ENCODE results near the gene FEM1C.

FEM1C gene

DNA sequence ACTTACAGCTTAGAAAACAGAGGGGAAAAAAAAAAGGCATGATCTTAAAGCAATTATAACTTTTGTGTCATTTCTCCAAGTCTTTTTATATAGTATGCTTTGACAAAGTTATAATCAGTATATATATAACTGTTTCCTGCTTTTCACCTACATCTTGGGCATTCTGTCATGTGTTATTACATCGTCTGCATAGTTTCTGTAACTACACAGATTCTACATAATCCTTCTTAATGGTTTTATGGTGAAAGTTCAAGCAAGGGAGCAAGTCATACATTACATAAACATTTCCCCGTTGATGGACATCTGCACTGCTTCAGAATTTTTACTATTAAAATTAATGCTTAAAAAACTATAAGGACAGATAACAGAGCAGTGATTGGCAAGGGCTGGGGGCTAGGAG, 12.1 kb downstream of the FEM1C start:
- intact Hi-C loops (cut with DNase I) = no loop called here
- no peak for DNase-seq

GRCh38 chr5:115531787-115532367, 12.7 kb downstream of the FEM1C start:
- DNase-seq = no peak
- intact Hi-C loops (cut with DNase I) = no loop called here

- no peak for DNase-seq
- intact Hi-C loops (cut with DNase I) = no loop called here
Observed at GRCh38 chr5:115531380-115531779, 13.2 kb downstream of the FEM1C start.

- DNase-seq = no peak
- intact Hi-C loops (cut with DNase I) = no loop called here
Observed at GRCh38 chr5:115530426-115530825, 14.1 kb downstream of the FEM1C start.

GRCh38 chr5:115526604-115527003, 18.0 kb downstream of the FEM1C start:
- intact Hi-C loops (cut with DNase I) = no loop called here

GRCh38 chr5:115524199-115524847, 20.3 kb downstream of the FEM1C start:
- DNase-seq = no peak
- intact Hi-C loops (cut with DNase I) = no loop called here

More at GRCh38 chr5:115526604-115527003, 18.0 kb downstream of the FEM1C start:
- DNase-seq = no peak

DNA sequence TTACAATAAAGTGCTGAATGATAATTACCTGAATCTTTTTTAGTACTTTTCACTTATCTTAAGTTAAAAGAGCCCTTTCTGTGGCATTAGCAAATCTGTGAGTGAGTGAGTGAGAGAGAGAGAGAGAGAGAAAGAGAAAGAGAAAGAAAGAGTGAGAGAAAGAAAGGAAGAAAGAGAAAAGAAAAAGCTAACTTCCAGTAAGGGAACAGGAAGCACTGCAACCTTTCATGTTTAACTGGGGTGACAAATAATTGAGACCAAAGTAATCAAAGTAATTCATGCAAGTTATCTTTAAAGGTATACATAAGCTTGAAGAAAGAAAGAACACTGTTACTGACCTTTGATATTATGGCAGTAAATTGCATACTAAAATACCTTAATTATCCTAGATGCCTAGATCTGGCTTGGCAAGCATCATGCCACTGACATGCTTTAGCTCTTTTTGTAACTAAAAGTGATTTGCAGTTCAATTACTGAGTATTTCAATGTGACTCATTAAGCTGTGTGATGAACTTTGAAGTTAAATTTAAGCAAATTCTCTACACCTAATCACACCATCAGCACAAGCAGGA, 21.7 kb downstream of the FEM1C start:
- intact Hi-C loops (cut with DNase I) = no loop called here
- DNase-seq = no peak

GRCh38 chr5:115520191-115520590, 24.4 kb downstream of the FEM1C start:
- DNase-seq = no peak
- intact Hi-C loops (cut with DNase I) = no loop called here

- intact Hi-C loops (cut with DNase I) = no loop called here
- DNase-seq = no peak
Observed at GRCh38 chr5:115516372-115516771, 28.2 kb downstream of the FEM1C start.

DNA sequence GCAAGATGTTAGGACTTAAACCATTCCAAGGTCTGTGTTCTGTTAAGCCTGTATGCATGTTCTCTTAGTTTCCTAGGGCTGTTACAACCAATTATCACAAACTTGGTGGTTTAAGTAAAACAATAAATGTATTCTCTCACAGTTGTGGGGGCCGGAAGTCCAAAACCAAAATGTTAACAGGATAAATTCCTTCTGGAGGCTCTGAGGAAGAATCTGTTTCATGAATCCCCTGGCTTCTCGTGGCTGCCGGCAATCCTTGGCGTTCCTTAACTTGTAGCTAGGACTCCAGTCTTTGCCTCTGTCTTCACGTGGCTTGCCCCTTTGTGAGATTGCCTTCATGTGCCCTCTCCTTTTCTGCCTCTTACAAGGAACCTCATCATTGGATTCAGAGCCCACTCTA, 30.4 kb downstream of the FEM1C start:
- intact Hi-C loops (cut with DNase I) = no loop called here
- DNase-seq = no peak

- DNase-seq = no peak
Observed at GRCh38 chr5:115511632-115512031, 32.9 kb downstream of the FEM1C start.

DNA sequence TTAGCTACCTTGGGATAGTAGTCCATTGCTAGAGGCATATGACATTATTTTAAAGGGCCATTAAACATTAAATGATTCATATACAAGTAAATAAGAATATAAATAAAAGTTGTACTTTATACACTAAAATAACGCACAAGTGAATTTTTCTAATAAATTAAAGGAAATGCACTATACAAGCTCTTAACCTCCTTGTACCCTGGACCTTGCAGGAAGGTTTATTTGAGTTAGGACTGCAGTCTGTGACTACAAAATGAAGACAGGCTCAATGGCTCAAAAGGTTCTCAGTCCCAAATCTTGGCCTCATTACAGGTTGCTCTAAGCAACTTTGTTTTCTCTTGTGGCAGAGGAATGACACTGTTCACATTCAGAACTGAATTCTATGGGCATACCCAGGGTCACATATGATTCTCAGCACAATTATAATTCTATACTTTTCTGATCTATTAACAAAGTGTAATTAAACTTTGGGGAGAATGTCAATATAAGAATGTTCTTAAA, 34.4 kb downstream of the FEM1C start:
- intact Hi-C loops (cut with DNase I) = no loop called here

More at GRCh38 chr5:115511632-115512031, 32.9 kb downstream of the FEM1C start:
- intact Hi-C loops (cut with DNase I) = no loop called here

GRCh38 chr5:115509547-115509946, 35.0 kb downstream of the FEM1C start:
- DNase-seq = no peak
- intact Hi-C loops (cut with DNase I) = no loop called here

More for the DNA sequence above, 34.4 kb downstream of the FEM1C start:
- peak in 2 of 42 donors; percentile 11 to 16 for DNase-seq

DNA sequence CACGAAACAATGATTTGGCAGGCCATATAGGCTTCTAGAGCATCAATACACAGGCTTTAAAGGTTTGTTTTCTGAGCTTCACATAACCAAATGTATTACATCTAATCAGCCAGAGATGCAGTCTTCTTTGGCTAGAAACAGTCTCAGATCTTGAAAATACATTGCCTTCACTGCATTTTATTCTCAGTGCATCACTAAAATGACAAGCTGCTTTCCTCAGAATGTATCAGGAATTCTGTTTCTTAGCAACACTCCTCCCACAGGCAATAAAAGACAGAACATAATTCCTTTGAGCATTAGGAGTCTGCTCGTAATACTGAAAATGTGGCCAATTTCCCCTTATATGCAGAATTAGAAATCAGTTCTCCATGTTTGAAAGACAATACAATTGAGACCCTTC, 36.9 kb downstream of the FEM1C start:
- no peak for DNase-seq
- intact Hi-C loops (cut with DNase I) = no loop called here

DNA sequence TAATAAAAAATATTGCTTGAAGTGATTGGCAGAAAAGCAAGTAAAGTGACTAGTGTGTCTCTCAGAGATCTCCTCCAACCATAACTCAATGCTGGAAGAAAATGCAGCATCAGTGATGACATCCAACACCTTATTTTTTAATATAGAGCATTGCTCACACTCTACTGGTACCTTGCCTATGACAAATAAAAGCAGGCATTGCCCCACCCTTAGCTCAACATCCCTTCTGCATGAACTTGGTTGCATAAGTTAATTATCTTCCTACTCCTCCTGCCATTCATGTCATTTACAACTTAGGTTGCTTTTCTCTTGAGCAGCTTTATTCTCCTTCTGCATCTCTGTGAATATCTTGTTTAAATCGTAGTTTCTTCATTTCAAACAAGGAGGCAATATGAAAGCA, 41.2 kb downstream of the FEM1C start:
- peak in 17 of 42 donors; percentile 15 to 77 (median 36) for DNase-seq
- intact Hi-C loops (cut with DNase I) = no loop called here

- intact Hi-C loops (cut with DNase I) = no loop called here
- DNase-seq = no peak
Observed at GRCh38 chr5:115501464-115502210, 42.9 kb downstream of the FEM1C start.

DNA sequence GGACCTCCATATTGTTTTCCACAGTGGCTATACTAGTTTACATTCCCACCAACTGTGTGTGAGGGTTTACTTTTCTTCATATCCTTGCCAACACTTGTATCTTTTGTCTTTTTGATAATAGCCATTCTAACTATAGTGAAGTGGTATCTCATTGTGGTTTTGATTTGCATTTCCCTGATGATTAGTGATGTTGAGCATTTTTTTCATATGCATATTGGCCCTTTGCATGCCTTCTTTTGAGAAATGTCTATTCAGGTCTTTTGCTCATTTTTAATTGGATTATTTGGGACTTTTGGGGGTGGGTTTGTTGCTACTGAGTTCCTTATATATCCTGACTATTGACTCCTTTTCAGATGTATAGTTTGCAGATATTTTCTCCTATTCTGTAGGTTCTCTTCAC, 44.4 kb downstream of the FEM1C start:
- DNase-seq = no peak
- intact Hi-C loops (cut with DNase I) = no loop called here

- intact Hi-C loops (cut with DNase I) = no loop called here
- DNase-seq = no peak
Observed at GRCh38 chr5:115496936-115497576, 47.5 kb downstream of the FEM1C start.

- intact Hi-C loops (cut with DNase I) = no loop called here
- DNase-seq = peak in 3 of 42 donors; percentile 15 to 60 (median 18)
Observed at GRCh38 chr5:115494570-115495289, 49.8 kb downstream of the FEM1C start.

Measured in head of caudate nucleus (tissue), 42 donors.